Stimulated activated CD8-positive, alpha-beta memory T cell treated with anti-CD3 and anti-CD28 coated beads, Interleukin-12 subunit alpha, Interleukin-12 subunit beta, amount 100 ng/mL, for 24 hours (primary cell): ENCODE data around the gene DAZ4.
"Not testable (repeated sequence)": the region's sequence is repeated elsewhere in the genome, so short reads cannot be mapped to it uniquely, and the experiment has no call there.

Experiments used
- DNase-seq: peaks from one replicate; pipeline ENCODE4 v3.0.0-alpha.2; 2020; ENCODE audit errors: extremely low read depth

Gene DAZ4, protein sequence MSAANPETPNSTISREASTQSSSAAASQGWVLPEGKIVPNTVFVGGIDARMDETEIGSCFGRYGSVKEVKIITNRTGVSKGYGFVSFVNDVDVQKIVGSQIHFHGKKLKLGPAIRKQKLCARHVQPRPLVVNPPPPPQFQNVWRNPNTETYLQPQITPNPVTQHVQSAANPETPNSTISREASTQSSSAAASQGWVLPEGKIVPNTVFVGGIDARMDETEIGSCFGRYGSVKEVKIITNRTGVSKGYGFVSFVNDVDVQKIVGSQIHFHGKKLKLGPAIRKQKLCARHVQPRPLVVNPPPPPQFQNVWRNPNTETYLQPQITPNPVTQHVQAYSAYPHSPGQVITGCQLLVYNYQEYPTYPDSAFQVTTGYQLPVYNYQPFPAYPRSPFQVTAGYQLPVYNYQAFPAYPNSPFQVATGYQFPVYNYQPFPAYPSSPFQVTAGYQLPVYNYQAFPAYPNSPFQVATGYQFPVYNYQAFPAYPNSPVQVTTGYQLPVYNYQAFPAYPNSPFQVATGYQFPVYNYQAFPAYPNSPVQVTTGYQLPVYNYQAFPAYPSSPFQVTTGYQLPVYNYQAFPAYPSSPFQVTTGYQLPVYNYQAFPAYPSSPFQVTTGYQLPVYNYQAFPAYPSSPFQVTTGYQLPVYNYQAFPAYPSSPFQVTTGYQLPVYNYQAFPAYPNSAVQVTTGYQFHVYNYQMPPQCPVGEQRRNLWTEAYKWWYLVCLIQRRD

DNA sequence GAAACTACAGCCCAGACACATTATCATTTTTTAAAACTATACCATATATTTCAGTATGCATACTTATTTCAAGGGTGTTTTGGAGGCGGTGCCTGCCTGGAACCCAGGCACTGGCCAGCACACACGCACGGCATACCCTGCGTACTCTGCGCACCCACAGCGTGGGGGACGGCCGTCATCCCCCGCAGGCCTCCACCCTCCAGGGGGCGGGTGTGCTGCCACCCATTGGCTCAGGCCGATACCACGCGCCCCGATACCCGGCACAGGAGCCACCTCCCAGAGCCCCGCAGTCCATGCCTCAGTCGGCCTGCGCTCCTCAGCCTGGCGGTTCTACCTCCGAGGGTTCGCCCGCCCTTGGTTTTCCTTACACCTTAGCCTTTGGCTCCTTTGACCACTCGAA is at the start of gene DAZ4:
DAZ4 (plus strand) TSS at position 301 of the 400 bp plus-strand sequence. CDS start 208 bp downstream, outside the sequence.
- DNase-seq: not testable (repeated sequence)

DNA sequence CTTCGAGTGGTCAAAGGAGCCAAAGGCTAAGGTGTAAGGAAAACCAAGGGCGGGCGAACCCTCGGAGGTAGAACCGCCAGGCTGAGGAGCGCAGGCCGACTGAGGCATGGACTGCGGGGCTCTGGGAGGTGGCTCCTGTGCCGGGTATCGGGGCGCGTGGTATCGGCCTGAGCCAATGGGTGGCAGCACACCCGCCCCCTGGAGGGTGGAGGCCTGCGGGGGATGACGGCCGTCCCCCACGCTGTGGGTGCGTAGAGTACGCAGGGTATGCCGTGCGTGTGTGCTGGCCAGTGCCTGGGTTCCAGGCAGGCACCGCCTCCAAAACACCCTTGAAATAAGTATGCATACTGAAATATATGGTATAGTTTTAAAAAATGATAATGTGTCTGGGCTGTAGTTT is 20.4 kb upstream of the DAZ4 start, which contains the start of gene DAZ3:
DAZ3 (minus strand) TSS at position 101 of the 400 bp plus-strand sequence. CDS start 208 bp downstream, outside the sequence.
- not testable (repeated sequence) for DNase-seq

DNA sequence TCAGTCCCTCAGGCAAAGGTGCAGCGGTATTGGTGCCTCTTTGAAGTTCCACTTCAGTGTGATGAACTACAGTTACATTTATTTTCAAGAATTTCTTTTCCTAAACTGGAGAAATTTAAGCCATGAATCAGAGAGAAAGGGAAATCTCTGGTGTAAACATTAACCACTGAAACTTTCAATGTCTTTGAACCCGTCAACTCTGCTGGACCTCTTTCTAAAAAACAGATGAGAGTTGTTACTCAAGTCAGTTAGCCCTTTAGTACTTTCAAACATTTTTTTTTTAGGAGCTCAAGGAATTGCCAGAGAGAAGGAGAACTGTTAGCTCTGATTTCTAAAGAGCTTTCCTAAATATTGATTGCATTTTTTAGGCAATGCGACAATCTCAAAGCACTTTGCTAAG is 11.9 kb upstream of the DAZ4 start:
- not testable (repeated sequence) for DNase-seq

DNA sequence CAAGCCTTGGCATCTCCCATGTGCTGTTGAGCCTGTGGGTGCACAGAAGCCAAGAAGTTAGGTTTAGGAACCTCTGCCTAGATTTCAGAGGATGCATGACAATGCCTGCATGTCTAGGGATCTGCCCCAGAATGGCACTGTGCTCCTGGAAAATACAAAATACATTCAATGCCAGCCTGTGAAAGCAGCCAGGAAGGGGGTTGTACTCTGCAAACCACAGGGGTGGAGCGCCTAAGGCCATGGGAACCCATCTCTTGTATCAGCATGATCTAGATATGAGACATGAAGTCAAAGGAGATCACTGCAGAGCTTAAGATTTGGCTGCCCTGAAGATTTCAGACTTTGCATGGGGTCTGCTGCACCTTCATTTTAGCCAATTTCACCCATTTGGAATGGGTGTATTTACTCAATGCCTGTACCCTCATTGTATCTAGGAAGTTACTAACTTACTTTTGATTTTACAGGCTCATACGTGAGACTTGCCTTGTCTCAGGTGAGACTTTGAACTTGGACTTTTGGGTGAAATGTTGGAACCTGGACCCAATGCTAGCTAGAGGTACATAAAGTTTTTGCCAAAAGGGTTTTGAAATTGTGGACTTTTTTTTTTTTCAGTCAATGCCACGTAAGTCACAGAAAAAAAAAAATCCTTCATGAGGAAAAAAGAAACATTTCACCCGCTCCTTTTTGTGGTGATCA is 9.4 kb upstream of the DAZ4 start:
- DNase-seq: not testable (repeated sequence)

DNA sequence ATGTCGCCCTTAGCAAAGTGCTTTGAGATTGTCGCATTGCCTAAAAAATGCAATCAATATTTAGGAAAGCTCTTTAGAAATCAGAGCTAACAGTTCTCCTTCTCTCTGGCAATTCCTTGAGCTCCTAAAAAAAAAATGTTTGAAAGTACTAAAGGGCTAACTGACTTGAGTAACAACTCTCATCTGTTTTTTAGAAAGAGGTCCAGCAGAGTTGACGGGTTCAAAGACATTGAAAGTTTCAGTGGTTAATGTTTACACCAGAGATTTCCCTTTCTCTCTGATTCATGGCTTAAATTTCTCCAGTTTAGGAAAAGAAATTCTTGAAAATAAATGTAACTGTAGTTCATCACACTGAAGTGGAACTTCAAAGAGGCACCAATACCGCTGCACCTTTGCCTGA is 8.7 kb upstream of the DAZ4 start:
- not testable (repeated sequence) for DNase-seq
